Bronchial epithelial cell (primary cell): ENCODE measurements around the gene CLC. TPM values are rescaled to one million over a fixed set of nuclear protein-coding genes. Genes with fewer than 3 reads are reported as not detected.

Experiments used
- DNase-seq: peaks from one replicate; pipeline ENCODE4 v3.0.0-alpha.2; 2010; ENCODE audit warnings: low read depth
- FAIRE-seq: peaks from 2 replicates; lab custom pipeline; 2011; peaks lifted over from hg19 to GRCh38; lab: Jason Lieb, UNC
- H3K27me3 ChIP-seq: 2 replicates; pipeline ENCODE4 v1.5.1; 2011; ENCODE audit warnings: low read length; ENCODE audit not compliant: control insufficient read depth, insufficient read depth
- H3K36me3 ChIP-seq: 2 replicates; pipeline ENCODE4 v1.5.1; 2011; ENCODE audit warnings: low read length; ENCODE audit not compliant: control insufficient read depth, insufficient read depth
- H3K4me3 ChIP-seq: 2 replicates; pipeline ENCODE4 v1.5.1; 2011; ENCODE audit warnings: mild to moderate bottlenecking, low read depth, low read length, control low read depth
- total RNA-seq: library from RNA; depleted of rRNA; stranded (reverse); fragments of >200 nt; gene quantifications from 2 replicates; pipeline ENCODE4 v1.2.1, GENCODE V29; 2014
- TF ChIP-seq, protein P1 (sequence below): IDR thresholded peaks from 2 replicates; pipeline ENCODE4 v1.5.1; 2011; ENCODE audit warnings: mild to moderate bottlenecking, moderate library complexity, low read length, control low read depth, inconsistent platforms; ENCODE audit not compliant: insufficient read depth, severe bottlenecking

CLC gene
- total RNA-seq, 1 donor from 2014 or later, result not detected

DNA sequence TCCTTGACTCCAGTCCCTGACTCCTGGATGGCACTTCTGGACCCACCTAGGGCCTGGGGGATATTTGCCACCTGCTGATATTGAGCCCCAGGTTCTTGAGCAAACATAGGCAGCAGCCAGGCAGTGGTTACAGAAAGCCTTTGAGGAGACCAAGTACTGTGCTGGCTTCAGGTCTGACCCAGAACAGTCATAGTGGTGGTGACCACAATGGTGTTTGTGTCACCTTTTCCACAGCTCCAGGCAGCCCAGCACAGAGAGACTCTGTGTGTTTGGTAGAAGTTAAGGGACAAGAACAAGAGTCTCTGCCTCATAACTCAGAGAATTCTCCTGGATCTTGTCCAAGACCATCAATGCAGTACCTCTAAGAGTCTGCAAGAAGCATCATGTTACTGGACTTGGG lies 14.6 kb upstream of the CLC start:
- TF ChIP-seq, protein P1, sequence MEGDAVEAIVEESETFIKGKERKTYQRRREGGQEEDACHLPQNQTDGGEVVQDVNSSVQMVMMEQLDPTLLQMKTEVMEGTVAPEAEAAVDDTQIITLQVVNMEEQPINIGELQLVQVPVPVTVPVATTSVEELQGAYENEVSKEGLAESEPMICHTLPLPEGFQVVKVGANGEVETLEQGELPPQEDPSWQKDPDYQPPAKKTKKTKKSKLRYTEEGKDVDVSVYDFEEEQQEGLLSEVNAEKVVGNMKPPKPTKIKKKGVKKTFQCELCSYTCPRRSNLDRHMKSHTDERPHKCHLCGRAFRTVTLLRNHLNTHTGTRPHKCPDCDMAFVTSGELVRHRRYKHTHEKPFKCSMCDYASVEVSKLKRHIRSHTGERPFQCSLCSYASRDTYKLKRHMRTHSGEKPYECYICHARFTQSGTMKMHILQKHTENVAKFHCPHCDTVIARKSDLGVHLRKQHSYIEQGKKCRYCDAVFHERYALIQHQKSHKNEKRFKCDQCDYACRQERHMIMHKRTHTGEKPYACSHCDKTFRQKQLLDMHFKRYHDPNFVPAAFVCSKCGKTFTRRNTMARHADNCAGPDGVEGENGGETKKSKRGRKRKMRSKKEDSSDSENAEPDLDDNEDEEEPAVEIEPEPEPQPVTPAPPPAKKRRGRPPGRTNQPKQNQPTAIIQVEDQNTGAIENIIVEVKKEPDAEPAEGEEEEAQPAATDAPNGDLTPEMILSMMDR, result no peak
- FAIRE-seq, result no peak

GRCh38 chr19:39749981-39750380 lies 12.2 kb upstream of the CLC start:
- no peak overlapping the region for H3K4me3 ChIP-seq
- H3K27me3 ChIP-seq, result no peaks in the 10 kb centered on the region
- DNase-seq, result no peak
- FAIRE-seq, result no peak
- TF ChIP-seq, protein P1, result no peak
- no peaks in the 10 kb centered on the region for H3K36me3 ChIP-seq

More for the DNA sequence above, 14.6 kb upstream of the CLC start:
- H3K4me3 ChIP-seq, result no peak overlapping the region
- H3K36me3 ChIP-seq, result no peaks in the 10 kb centered on the region
- H3K27me3 ChIP-seq, result no peaks in the 10 kb centered on the region
- DNase-seq, result no peak

- Histone ChIP-seq H3K27me3 (no peaks in the 10 kb centered on the region), H3K4me3 (no peak overlapping the region), H3K36me3 (no peaks in the 10 kb centered on the region)
- FAIRE-seq, result no peak
- no peak for DNase-seq
- TF ChIP-seq, protein P1, result no peak
Measured at GRCh38 chr19:39746836-39747529, 9.2 kb upstream of the CLC start.

DNA sequence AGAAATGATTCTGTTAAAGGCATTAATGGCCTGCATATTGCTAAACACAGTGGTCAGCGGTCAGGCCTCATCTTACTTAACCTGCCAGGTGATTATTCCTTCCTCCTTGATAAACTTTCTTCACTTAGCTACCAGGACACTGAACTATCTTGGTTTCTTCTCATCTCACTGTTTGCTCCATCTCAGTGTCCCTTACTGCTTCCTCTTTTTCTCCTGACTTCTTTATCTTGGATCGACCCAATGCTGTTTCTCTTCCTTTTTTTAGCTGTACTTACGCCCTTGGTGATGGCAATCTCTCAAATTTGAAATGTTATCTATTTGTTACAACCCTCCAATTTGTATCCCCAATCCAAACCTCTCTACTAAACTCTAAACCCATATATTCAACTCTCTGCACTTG lies 7.8 kb upstream of the CLC start:
- Histone ChIP-seq H3K36me3 (no peaks in the 10 kb centered on the region), H3K4me3 (no peak overlapping the region), H3K27me3 (no peaks in the 10 kb centered on the region)
- TF ChIP-seq, protein P1, result no peak
- no peak for FAIRE-seq
- DNase-seq, result no peak

GRCh38 chr19:39740395-39740794 lies 2.6 kb upstream of the CLC start:
- DNase-seq (no peak), FAIRE-seq (no peak)
- Histone ChIP-seq H3K4me3 (no peak overlapping the region), H3K36me3 (no peaks in the 10 kb centered on the region), H3K27me3 (no peaks in the 10 kb centered on the region)
- TF ChIP-seq, protein P1, result no peak

DNA sequence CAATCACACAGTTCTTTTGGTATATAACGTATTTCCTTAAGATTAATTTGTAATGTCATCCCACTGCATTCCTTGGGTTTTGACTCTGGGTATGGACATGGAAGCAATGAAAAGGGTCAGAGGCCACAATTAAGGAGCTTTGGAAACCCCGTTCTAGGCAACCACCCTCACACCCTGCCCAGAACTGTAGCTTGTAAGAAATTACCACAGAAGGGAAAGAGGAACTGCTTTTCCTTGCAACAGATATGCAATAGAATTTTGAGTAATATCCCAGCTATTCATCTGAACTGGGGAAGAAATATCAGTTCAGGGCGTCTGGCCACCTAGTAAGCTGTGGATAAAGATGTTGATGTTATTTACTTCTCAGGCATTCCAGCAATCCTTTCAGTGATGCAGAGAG lies 985 bp upstream of the CLC start:
- H3K4me3 ChIP-seq, result no peak overlapping the region
- H3K27me3 ChIP-seq, result no peaks in the 10 kb centered on the region
- DNase-seq, result no peak
- H3K36me3 ChIP-seq, result no peaks in the 10 kb centered on the region
- no peak for FAIRE-seq
- TF ChIP-seq, protein P1, result no peak
